22Rv1 (cell line): ENCODE results near the gene DLL1.

Experiments
- CTCF ChIP-seq: fragments of 450-650 bp; IDR thresholded peaks from 2 replicates; pipeline ENCODE4 v1.5.1; 2017; ENCODE audit warnings: mild to moderate bottlenecking
- ZFX ChIP-seq: fragments of 450-650 bp; IDR thresholded peaks from 2 replicates; pipeline ENCODE4 v1.6.1; 2017; ENCODE audit warnings: antibody characterized with exemption, borderline replicate concordance

GRCh38 chr6:170261643-170262488, 29.0 kb downstream of the DLL1 start:
- TF ChIP-seq CTCF = no peak
- TF ChIP-seq ZFX = no peak
